RWPE2 (cell line): Measurements from ENCODE around the gene TRIO.
A peak's percentile ranks its signal among the peaks of the same experiment; 100 is the strongest.

ENCODE experiments used
- ATAC-seq: fragments of 200-7000 bp; cut with Tn5 transposase; 3 replicates; pipeline ENCODE4 v1.9.1; 2021; ENCODE audit warnings: low read depth
- DNase-seq: peaks from one replicate; pipeline ENCODE4 v3.0.0-alpha.2; 2020; ENCODE audit warnings: low spot score
- H3K27ac ChIP-seq: fragments of 450-650 bp; 2 replicates; pipeline ENCODE4 v1.5.1; 2017; ENCODE audit warnings: mild to moderate bottlenecking; ENCODE audit not compliant: poor library complexity, severe bottlenecking
- H3K27me3 ChIP-seq: fragments of 250-450 bp; sonication (Bioruptor Pico); 2 replicates; pipeline ENCODE4 v1.5.1; 2021; ENCODE audit warnings: mild to moderate bottlenecking, moderate library complexity; ENCODE audit not compliant: insufficient read depth, poor library complexity, severe bottlenecking
- H3K36me3 ChIP-seq: fragments of 250-450 bp; sonication (Bioruptor Pico); 2 replicates; pipeline ENCODE4 v1.5.1; 2020; ENCODE audit warnings: low read depth, mild to moderate bottlenecking, moderate library complexity
- H3K4me1 ChIP-seq: fragments of 250-450 bp; sonication (Bioruptor Pico); 2 replicates; pipeline ENCODE4 v1.5.1; 2021; ENCODE audit warnings: mild to moderate bottlenecking, moderate library complexity; ENCODE audit not compliant: insufficient read depth, poor library complexity, severe bottlenecking
- H3K4me3 ChIP-seq: fragments of 250-450 bp; sonication (Bioruptor Pico); 2 replicates; pipeline ENCODE4 v1.5.1; 2021; ENCODE audit warnings: mild to moderate bottlenecking, moderate library complexity; ENCODE audit not compliant: severe bottlenecking
- H3K9me3 ChIP-seq: fragments of 250-450 bp; sonication (Bioruptor Pico); 2 replicates; pipeline ENCODE4 v1.5.1; 2021; ENCODE audit warnings: mild to moderate bottlenecking, moderate library complexity; ENCODE audit not compliant: severe bottlenecking
- CTCF ChIP-seq: fragments of 450-650 bp; IDR thresholded peaks from one replicate; pipeline ENCODE4 v1.5.1; 2017; ENCODE audit warnings: mild to moderate bottlenecking, moderate library complexity; ENCODE audit not compliant: poor library complexity, severe bottlenecking

The TRIO gene

GRCh38 chr5:14237317-14238086 lies 94.4 kb downstream of the TRIO start:
- Histone ChIP-seq H3K36me3 (peaks cover 8% of the 10 kb centered on the region), H3K9me3 (no peaks in the 10 kb centered on the region), H3K27me3 (no peaks in the 10 kb centered on the region), H3K4me3 (no peak overlapping the region), H3K4me1 (peaks cover 58% of the 10 kb centered on the region), H3K27ac (peak overlapping the region; percentile 78)
- ATAC-seq (no peak), DNase-seq (no peak)
- TF ChIP-seq CTCF, result no peak

- peak overlapping the region; percentile 78 for H3K27ac ChIP-seq
Observed at GRCh38 chr5:14238272-14238671, 95.1 kb downstream of the TRIO start.

GRCh38 chr5:14239404-14239803 lies 96.3 kb downstream of the TRIO start:
- peak overlapping the region; percentile 25 for H3K27ac ChIP-seq
- H3K4me3 ChIP-seq, result no peak overlapping the region
- DNase-seq (no peak), ATAC-seq (no peak)
- no peak for TF ChIP-seq CTCF
- no peaks in the 10 kb centered on the region for H3K9me3 ChIP-seq
- H3K4me1 ChIP-seq, result peaks cover 39% of the 10 kb centered on the region
- H3K36me3 ChIP-seq, result peaks cover 8% of the 10 kb centered on the region
- no peaks in the 10 kb centered on the region for H3K27me3 ChIP-seq

More at GRCh38 chr5:14238272-14238671, 95.1 kb downstream of the TRIO start:
- H3K4me3 ChIP-seq, result no peak overlapping the region
- H3K4me1 ChIP-seq, result peaks cover 50% of the 10 kb centered on the region
- H3K36me3 ChIP-seq, result peaks cover 8% of the 10 kb centered on the region
- DNase-seq (no peak), ATAC-seq (no peak)
- no peak for TF ChIP-seq CTCF
- H3K27me3 ChIP-seq, result no peaks in the 10 kb centered on the region
- H3K9me3 ChIP-seq, result no peaks in the 10 kb centered on the region

- DNase-seq (no peak), ATAC-seq (peak; percentile 12; the same call in 1 of the 3 replicates)
- TF ChIP-seq CTCF, result no peak
- Histone ChIP-seq H3K27me3 (no peaks in the 10 kb centered on the region), H3K27ac (peak overlapping the region; percentile 25), H3K36me3 (peaks cover 4% of the 10 kb centered on the region; the same call in 1 of the 2 replicates), H3K4me1 (peaks cover 33% of the 10 kb centered on the region), H3K4me3 (no peak overlapping the region), H3K9me3 (no peaks in the 10 kb centered on the region)
Observed at GRCh38 chr5:14239951-14240350, 96.8 kb downstream of the TRIO start.

GRCh38 chr5:14240359-14240758 lies 97.2 kb downstream of the TRIO start:
- Histone ChIP-seq H3K27me3 (no peaks in the 10 kb centered on the region), H3K9me3 (no peaks in the 10 kb centered on the region), H3K4me3 (no peak overlapping the region), H3K27ac (peak overlapping the region; percentile 25), H3K36me3 (peaks cover under 1% of the 10 kb centered on the region; the same call in 1 of the 2 replicates), H3K4me1 (peaks cover 29% of the 10 kb centered on the region)
- TF ChIP-seq CTCF, result no peak
- DNase-seq (no peak), ATAC-seq (no peak)
